Spleen (tissue), 11 donors: ENCODE results near the gene SETD3. TPM values are rescaled to one million over a fixed set of nuclear protein-coding genes. Genes with fewer than 3 reads are reported as not detected.
A peak's percentile ranks its signal among the peaks of the same experiment; 100 is the strongest.

Experiments used
- DNase-seq: peaks from one replicate; pipeline ENCODE4 v3.0.0-alpha.2; 2020
- H3K27ac ChIP-seq, 8 donors: fragments of 200-600 bp; sonication (generic) in 7 of 8; 1 replicate in 4 of 8; 2 replicates in 4 of 8; pipeline versions ENCODE4 v1.5.0 to v1.8.0; 2016 to 2021; ENCODE audit warnings: inconsistent platforms in 4 of 8, mild to moderate bottlenecking in 4 of 8, moderate library complexity in 1 of 8
- H3K27me3 ChIP-seq, 7 donors: fragments of 200-600 bp; sonication (generic) in 6 of 7; replicated peaks in 1 of 7; 1 replicate in 4 of 7; 2 replicates in 3 of 7; pipeline versions ENCODE4 v1.5.0 to v1.8.0; 2016 to 2021; ENCODE audit warnings: inconsistent platforms in 3 of 7, mild to moderate bottlenecking in 1 of 7
- H3K36me3 ChIP-seq, 6 donors: fragments of 200-600 bp; sonication (generic) in 5 of 6; 1 replicate in 4 of 6; 2 replicates in 2 of 6; pipeline versions ENCODE4 v1.5.0 to v1.8.0; 2016 to 2021; ENCODE audit warnings: inconsistent platforms in 2 of 6
- H3K4me1 ChIP-seq, 6 donors: fragments of 200-600 bp; sonication (generic) in 5 of 6; 1 replicate in 3 of 6; 2 replicates in 3 of 6; pipeline versions ENCODE4 v1.5.0 to v1.8.0; 2016 to 2021; ENCODE audit warnings: inconsistent platforms in 3 of 6
- H3K4me3 ChIP-seq, 8 donors: fragments of 200-600 bp; sonication (generic) in 7 of 8; 1 replicate in 4 of 8; 2 replicates in 4 of 8; pipeline versions ENCODE4 v1.5.0 to v1.8.0; 2016 to 2021; ENCODE audit warnings: inconsistent platforms in 4 of 8, mild to moderate bottlenecking in 4 of 8, moderate library complexity in 2 of 8
- H3K9me3 ChIP-seq, 8 donors: fragments of 200-600 bp; sonication (generic) in 7 of 8; 1 replicate in 4 of 8; 2 replicates in 4 of 8; pipeline versions ENCODE4 v1.5.0 to v1.8.0; 2016 to 2021; ENCODE audit warnings: inconsistent platforms in 4 of 8
- CTCF ChIP-seq, 11 experiments: fragments of 200-600 bp in 7 of 11; fragments of 450-650 bp in 4 of 11; sonication (generic) in 4 of 11; IDR thresholded peaks in 8 of 11; conservative IDR thresholded peaks in 3 of 11; 1 replicate in 7 of 11; 2 replicates in 4 of 11; pipeline versions ENCODE4 v1.4.0 to v1.8.0; 2016 to 2021; ENCODE audit warnings: antibody characterized with exemption in 11 of 11, inconsistent platforms in 4 of 11, mild to moderate bottlenecking in 1 of 11
- POLR2A ChIP-seq, 3 donors: fragments of 450-650 bp; IDR thresholded peaks; one replicate each; pipeline ENCODE4 v1.5.1; 2017; ENCODE audit warnings: antibody characterized with exemption in 3 of 3, mild to moderate bottlenecking in 1 of 3
- POLR2AphosphoS5 ChIP-seq, 3 donors: sonication (generic); formaldehyde crosslinking; IDR thresholded peaks; one replicate each; pipeline ENCODE4 v1.5.1; 2017; ENCODE audit warnings: antibody characterized with exemption in 3 of 3
- WGBS, 5 donors: extraction: QIAGEN DNeasy Blood & Tissue Kit in 3 of 5; methylation state at CpG; one replicate each; pipeline versions ENCODE4 v1.1.5 to v1.1.7; 2013 to 2018; 5-methylcytosine and 5-hydroxymethylcytosine counted together
- intact Hi-C: fragments of 100-400 bp; cut with DNase I; formaldehyde crosslinking; loops from one replicate; pipeline ENCODE4 v1.15.0; 2023; ENCODE audit warnings: low total_unique reads
- polyA plus RNA-seq, 3 donors: library from polyadenylated mRNA; stranded (reverse); fragments of 200-250 nt; gene quantifications; one replicate each; pipeline ENCODE4 v1.2.1, GENCODE V29; 2013
- total RNA-seq, 7 donors: library from RNA; depleted of rRNA in 3 of 7; stranded (reverse); fragments of >200 nt in 3 of 7; fragmentation: NEBNext Ultra II Directional in 4 of 7; extraction: Animal tissue kit (Norgen Biotek cat#: 25700) in 4 of 7; gene quantifications; one replicate each; pipeline versions ENCODE4 v1.1.0 to v1.2.1, GENCODE V29; 2016 to 2021
- donor health status: healthy with polysubstance abuse.
- donor health status: DM: no; HTN: no; CAD: no; lungs with moderate emphysema.
- donor health status: DM: no; HTN: no; CAD: no.
- donor health status: Bipolar disorder and iron deficiency.
- donor health status: healthy.
- donor health status: DM: no; HTN: no; CAD: no.
- donor health status: DM: yes; HTN: yes; CAD: no.

The SETD3 gene
- total and polyA plus RNA-seq, 10 donors = 18.1 to 84.4 (median 62.4) TPM

- TF ChIP-seq POLR2AphosphoS5 (IDR thresholded peaks at IDR 0.05) (no peak), POLR2A (IDR thresholded peaks at IDR 0.05) (no peak), CTCF (IDR thresholded peaks at IDR 0.05 in 8 of 11, conservative IDR thresholded peaks at IDR 0.05 in 3 of 11) (no peak)
- peaks cover 0 to 62% (median 22%) of the 10 kb centered on the region in 6 donors for H3K36me3 ChIP-seq
- no peaks in the 10 kb centered on the region for H3K9me3 ChIP-seq
- peaks cover 0 to 16% (median 5%) of the 10 kb centered on the region in 6 donors for H3K4me1 ChIP-seq
- 92 to 96% (median 95%) methylated on average over 6 of the region's 6 CpGs for WGBS, 5 donors
- intact Hi-C loops = no loop called here
- DNase-seq = no peak
- no peak overlapping the region for H3K4me3 ChIP-seq
- H3K27ac ChIP-seq = no peak overlapping the region
- no peaks in the 10 kb centered on the region for H3K27me3 ChIP-seq
Measured at GRCh38 chr14:99413172-99413571, 67.5 kb downstream of the SETD3 start.

GRCh38 chr14:99412117-99413061 is 68.3 kb downstream of the SETD3 start:
- Histone ChIP-seq H3K4me3 (no peak overlapping the region), H3K27ac (no peak overlapping the region), H3K4me1 (peaks cover 0 to 16% (median 5%) of the 10 kb centered on the region in 6 donors), H3K36me3 (peaks cover 0 to 70% (median 22%) of the 10 kb centered on the region in 6 donors), H3K9me3 (no peaks in the 10 kb centered on the region), H3K27me3 (no peaks in the 10 kb centered on the region)
- no peak for DNase-seq
- no peak for TF ChIP-seq POLR2AphosphoS5 (IDR thresholded peaks at IDR 0.05)
- TF ChIP-seq CTCF (IDR thresholded peaks at IDR 0.05 in 8 of 11, conservative IDR thresholded peaks at IDR 0.05 in 3 of 11) = no peak
- no peak for TF ChIP-seq POLR2A (IDR thresholded peaks at IDR 0.05)
- intact Hi-C loops = no loop called here
- WGBS, 5 donors = 86 to 89% (median 88%) methylated on average over 17 of the region's 17 CpGs

GRCh38 chr14:99410019-99410418 is 70.6 kb downstream of the SETD3 start:
- no peak for DNase-seq
- no peak overlapping the region for H3K4me3 ChIP-seq
- peaks cover 0 to under 1% (median 0%) of the 10 kb centered on the region in 6 donors for H3K4me1 ChIP-seq
- intact Hi-C loops = no loop called here
- WGBS, 5 donors = 93 to 96% (median 95%) methylated on average over 10 of the region's 10 CpGs
- no peaks in the 10 kb centered on the region for H3K9me3 ChIP-seq
- no peaks in the 10 kb centered on the region for H3K27me3 ChIP-seq
- no peak overlapping the region for H3K27ac ChIP-seq
- TF ChIP-seq POLR2A (IDR thresholded peaks at IDR 0.05) = no peak
- TF ChIP-seq POLR2AphosphoS5 (IDR thresholded peaks at IDR 0.05) = no peak
- TF ChIP-seq CTCF (IDR thresholded peaks at IDR 0.05 in 8 of 11, conservative IDR thresholded peaks at IDR 0.05 in 3 of 11) = no peak
- H3K36me3 ChIP-seq = peaks cover 2 to 92% (median 32%) of the 10 kb centered on the region in 6 donors

DNA sequence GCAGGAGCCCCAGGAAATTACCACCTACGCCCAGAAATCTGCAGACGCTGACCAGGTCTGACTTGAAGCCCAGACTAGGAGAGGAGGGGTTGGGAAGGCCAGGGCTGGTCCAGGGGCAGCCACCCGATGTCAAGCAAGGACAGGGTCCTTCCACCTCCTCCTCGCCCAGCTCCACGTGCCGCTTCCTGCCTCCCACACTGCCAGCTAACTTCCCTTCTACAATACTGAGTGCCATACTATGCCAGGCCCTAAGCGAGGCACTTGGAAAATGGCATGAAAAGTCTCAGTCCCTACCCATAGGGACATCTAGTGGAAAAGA is 71.7 kb downstream of the SETD3 start:
- Histone ChIP-seq H3K4me3 (no peak overlapping the region), H3K4me1 (no peaks in the 10 kb centered on the region), H3K36me3 (peaks cover 2 to 99% (median 40%) of the 10 kb centered on the region in 6 donors), H3K27ac (no peak overlapping the region), H3K9me3 (no peaks in the 10 kb centered on the region), H3K27me3 (no peaks in the 10 kb centered on the region)
- DNase-seq = peak; percentile 56
- WGBS, 5 donors = 65 to 85% (median 80%) methylated on average over 6 to 7 of the region's 7 CpGs
- intact Hi-C loops = no loop called here
- TF ChIP-seq CTCF (IDR thresholded peaks at IDR 0.05 in 8 of 11, conservative IDR thresholded peaks at IDR 0.05 in 3 of 11) (no peak), POLR2AphosphoS5 (IDR thresholded peaks at IDR 0.05) (no peak), POLR2A (IDR thresholded peaks at IDR 0.05) (no peak)
